ENCODE data around the gene LDLRAD3.
A peak's percentile ranks its signal among the peaks of the same experiment; 100 is the strongest.

LDLRAD3 gene

GRCh38 chr11:36258730-36259360, 315.0 kb downstream of the LDLRAD3 start:
- Histone ChIP-seq H3K27me3 (ENCODE audit: low read depth) (peaks cover 4% of the 10 kb centered on the region; the same call in 1 of the 2 replicates), H3K4me1 (no peaks in the 10 kb centered on the region), H3K4me3 (no peak overlapping the region), H3K9me3 (no peaks in the 10 kb centered on the region), H3K36me3 (replicated peaks) (no peaks in the 10 kb centered on the region)
- in situ Hi-C loops (cut with MboI; ENCODE audit: low sequenced_read_pairs) = no loop called here
- peak; percentile 59 to 80 for DNase-seq (ENCODE audit: low spot score in 2 of 2)

DNA sequence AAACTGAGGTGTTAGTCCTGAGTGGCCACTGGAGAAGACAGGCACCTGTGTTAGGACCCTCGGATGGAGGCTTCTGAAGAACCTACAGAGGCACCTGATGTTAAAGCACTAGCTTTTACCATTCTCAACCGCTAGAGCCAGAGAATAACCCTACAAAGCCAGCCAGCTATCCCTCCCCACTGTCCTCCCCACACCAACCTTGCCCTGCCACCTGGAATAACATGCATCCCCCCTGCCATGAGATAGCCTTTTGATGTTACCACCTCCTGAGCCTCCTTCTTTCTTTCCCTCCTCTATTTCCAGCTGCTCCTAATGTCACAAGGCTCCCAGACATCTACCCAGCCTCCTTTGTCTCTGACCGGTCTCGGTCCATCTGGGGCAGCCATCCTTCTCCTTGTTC, 317.2 kb downstream of the LDLRAD3 start:
- Histone ChIP-seq H3K9me3 (no peaks in the 10 kb centered on the region), H3K4me3 (no peak overlapping the region), H3K36me3 (replicated peaks) (no peaks in the 10 kb centered on the region), H3K4me1 (no peaks in the 10 kb centered on the region), H3K27me3 (ENCODE audit: low read depth) (peaks cover 4% of the 10 kb centered on the region; the same call in 1 of the 2 replicates)
- DNase-seq (ENCODE audit: low spot score in 2 of 2) = no peak
- in situ Hi-C loops (cut with MboI; ENCODE audit: low sequenced_read_pairs) = loop anchor here (5.0 kb wide), 1 partner anchor 649 kb away; no protein-coding TSS in a partner anchor

GRCh38 chr11:36264011-36264972, 320.4 kb downstream of the LDLRAD3 start:
- DNase-seq (ENCODE audit: low spot score in 2 of 2) = no peak
- H3K4me3 ChIP-seq = no peak overlapping the region
- no peaks in the 10 kb centered on the region for H3K36me3 ChIP-seq (replicated peaks)
- H3K9me3 ChIP-seq = no peaks in the 10 kb centered on the region
- H3K27me3 ChIP-seq (ENCODE audit: low read depth) = peaks cover 7% of the 10 kb centered on the region
- H3K4me1 ChIP-seq = no peaks in the 10 kb centered on the region
- in situ Hi-C loops (cut with MboI; ENCODE audit: low sequenced_read_pairs) = loop anchor here (5.0 kb wide), 1 partner anchor 652 kb away; no protein-coding TSS in a partner anchor

DNA sequence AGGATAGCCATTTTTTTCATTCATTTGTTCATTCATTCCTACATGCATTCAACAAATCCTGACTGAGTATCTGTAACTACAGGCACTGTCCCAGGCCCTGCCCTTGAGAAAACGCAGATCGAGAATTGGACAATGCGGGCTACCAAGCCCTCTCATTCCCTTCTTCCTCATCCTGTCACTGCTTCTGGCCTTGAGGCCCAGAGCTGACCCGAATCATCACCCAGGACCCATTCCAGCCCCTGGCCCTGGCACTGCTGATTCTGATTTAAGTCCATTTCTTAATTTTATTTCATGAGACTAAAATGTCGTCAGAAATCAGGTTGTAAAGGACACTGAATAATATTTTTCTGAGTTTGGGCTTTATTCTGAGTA, 321.1 kb downstream of the LDLRAD3 start:
- H3K4me3 ChIP-seq = no peak overlapping the region
- no peaks in the 10 kb centered on the region for H3K4me1 ChIP-seq
- H3K36me3 ChIP-seq (replicated peaks) = no peaks in the 10 kb centered on the region
- H3K9me3 ChIP-seq = no peaks in the 10 kb centered on the region
- in situ Hi-C loops (cut with MboI; ENCODE audit: low sequenced_read_pairs) = loop anchor here (5.0 kb wide), 1 partner anchor 653 kb away; no protein-coding TSS in a partner anchor
- DNase-seq (ENCODE audit: low spot score in 2 of 2) = no peak
- H3K27me3 ChIP-seq (ENCODE audit: low read depth) = peaks cover 7% of the 10 kb centered on the region

GRCh38 chr11:36265793-36266628, 322.1 kb downstream of the LDLRAD3 start:
- in situ Hi-C loops (cut with MboI; ENCODE audit: low sequenced_read_pairs) = no loop called here
- H3K4me3 ChIP-seq = no peak overlapping the region
- DNase-seq (ENCODE audit: low spot score in 2 of 2) = peak; percentile 42 to 75
- H3K27me3 ChIP-seq (ENCODE audit: low read depth) = peaks cover 6% of the 10 kb centered on the region
- no peaks in the 10 kb centered on the region for H3K36me3 ChIP-seq (replicated peaks)
- H3K9me3 ChIP-seq = no peaks in the 10 kb centered on the region
- no peaks in the 10 kb centered on the region for H3K4me1 ChIP-seq

DNA sequence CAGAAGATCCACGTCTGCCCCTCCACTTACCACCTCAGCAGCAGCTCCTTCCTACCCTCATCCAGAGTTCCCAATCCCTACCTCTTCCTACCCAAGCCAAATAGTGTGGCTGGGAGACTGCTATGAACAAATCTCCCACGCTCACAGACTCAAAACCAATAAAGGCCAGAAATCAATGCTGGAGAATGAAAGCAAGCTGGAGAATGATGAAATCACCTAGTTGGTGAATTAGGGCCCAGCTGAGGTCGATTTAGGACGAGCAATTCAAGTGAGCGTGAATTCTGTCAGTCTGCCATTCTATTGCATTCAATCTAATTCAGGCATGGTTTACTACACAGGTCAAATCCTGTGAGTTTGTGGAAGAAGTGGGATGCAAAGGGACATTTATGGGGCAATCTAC, 322.9 kb downstream of the LDLRAD3 start:
- in situ Hi-C loops (cut with MboI; ENCODE audit: low sequenced_read_pairs) = no loop called here
- DNase-seq (ENCODE audit: low spot score in 2 of 2) = no peak
- Histone ChIP-seq H3K36me3 (replicated peaks) (no peaks in the 10 kb centered on the region), H3K9me3 (no peaks in the 10 kb centered on the region), H3K27me3 (ENCODE audit: low read depth) (peaks cover 4% of the 10 kb centered on the region; the same call in 1 of the 2 replicates), H3K4me1 (no peaks in the 10 kb centered on the region), H3K4me3 (no peak overlapping the region)

- in situ Hi-C loops (cut with MboI; ENCODE audit: low sequenced_read_pairs) = no loop called here
- H3K9me3 ChIP-seq = no peaks in the 10 kb centered on the region
Measured at GRCh38 chr11:36268337-36268985, 324.6 kb downstream of the LDLRAD3 start.

DNA sequence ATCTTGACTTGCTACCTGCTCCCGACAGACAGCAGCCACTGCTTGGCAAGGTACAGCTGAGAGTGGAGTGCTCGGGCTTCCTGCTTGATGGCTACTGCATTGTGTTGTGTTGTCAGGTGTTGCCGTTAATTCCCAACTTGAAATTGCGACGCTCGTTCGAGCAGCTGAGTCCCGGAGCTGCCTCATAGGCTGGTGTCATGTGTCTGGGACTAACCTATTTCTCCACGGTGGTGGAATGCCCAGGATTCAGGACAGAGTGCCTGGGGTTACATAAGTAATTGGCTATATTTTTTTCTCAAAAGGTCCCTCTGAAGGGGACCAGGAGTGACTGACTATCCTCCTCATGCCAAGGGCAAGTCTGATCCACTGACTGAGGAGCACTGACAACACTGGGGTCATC, 326.8 kb downstream of the LDLRAD3 start:
- H3K36me3 ChIP-seq (replicated peaks) = no peaks in the 10 kb centered on the region
- DNase-seq (ENCODE audit: low spot score in 2 of 2) = no peak
- in situ Hi-C loops (cut with MboI; ENCODE audit: low sequenced_read_pairs) = no loop called here
- no peaks in the 10 kb centered on the region for H3K4me1 ChIP-seq
- peaks cover 4% of the 10 kb centered on the region; the same call in 1 of the 2 replicates for H3K27me3 ChIP-seq (ENCODE audit: low read depth)
- H3K4me3 ChIP-seq = no peak overlapping the region
- H3K9me3 ChIP-seq = no peaks in the 10 kb centered on the region

More at GRCh38 chr11:36268337-36268985, 324.6 kb downstream of the LDLRAD3 start:
- Histone ChIP-seq H3K36me3 (replicated peaks) (no peaks in the 10 kb centered on the region), H3K4me3 (no peak overlapping the region), H3K4me1 (no peaks in the 10 kb centered on the region), H3K27me3 (ENCODE audit: low read depth) (peaks cover 4% of the 10 kb centered on the region; the same call in 1 of the 2 replicates)
- DNase-seq (ENCODE audit: low spot score in 2 of 2) = no peak

DNA sequence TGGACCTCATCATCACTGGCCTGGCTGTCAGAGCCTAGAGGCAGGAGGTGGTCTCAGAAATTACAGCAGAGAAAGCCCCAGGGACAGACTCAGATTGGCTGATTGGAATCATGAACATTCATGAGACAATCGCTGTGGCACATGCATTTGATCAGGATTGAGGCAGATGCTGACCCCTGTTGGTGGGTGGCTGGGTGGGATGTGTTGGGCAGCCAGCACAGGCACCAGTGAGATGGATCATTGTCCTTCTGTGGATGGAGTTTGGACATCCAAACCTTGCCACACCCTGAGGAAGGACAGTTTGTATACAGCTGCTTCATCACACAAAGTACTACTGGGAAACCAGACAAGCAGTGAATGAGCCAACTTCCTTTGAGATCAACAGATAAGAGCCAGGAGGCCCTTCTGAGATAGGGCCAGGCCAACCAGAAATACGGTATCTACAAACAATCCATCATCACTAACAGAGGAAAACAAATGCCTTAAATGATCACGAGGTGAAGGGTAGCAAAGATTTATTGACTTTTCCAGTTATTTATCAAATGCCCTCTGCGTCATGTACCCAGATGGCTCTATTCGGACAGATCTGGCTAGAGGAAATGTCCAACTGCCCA, 328.0 kb downstream of the LDLRAD3 start:
- H3K4me3 ChIP-seq = no peak overlapping the region
- H3K27me3 ChIP-seq (ENCODE audit: low read depth) = peaks cover 4% of the 10 kb centered on the region; the same call in 1 of the 2 replicates
- in situ Hi-C loops (cut with MboI; ENCODE audit: low sequenced_read_pairs) = no loop called here
- H3K9me3 ChIP-seq = no peaks in the 10 kb centered on the region
- no peak for DNase-seq (ENCODE audit: low spot score in 2 of 2)
- H3K36me3 ChIP-seq (replicated peaks) = no peaks in the 10 kb centered on the region
- H3K4me1 ChIP-seq = no peaks in the 10 kb centered on the region

DNA sequence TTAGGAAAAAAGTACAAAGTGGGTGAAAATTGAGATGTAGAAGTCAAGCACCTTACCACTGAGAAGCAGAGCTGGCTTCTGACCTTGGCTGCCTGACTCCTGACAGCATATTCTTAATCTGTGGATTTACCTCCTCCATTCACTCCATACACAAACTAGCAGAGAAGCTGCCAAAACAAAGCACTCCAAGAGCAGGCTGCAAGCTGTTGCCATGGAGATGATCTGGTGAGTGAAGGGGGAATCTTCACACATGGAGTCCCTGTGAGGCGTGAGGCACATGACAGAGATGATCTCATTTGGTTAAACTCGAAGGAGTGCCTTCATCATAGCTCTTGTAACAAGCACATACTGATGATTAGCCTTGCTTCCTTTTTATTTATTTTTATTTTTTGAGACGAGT, 329.2 kb downstream of the LDLRAD3 start:
- Histone ChIP-seq H3K4me3 (no peak overlapping the region), H3K9me3 (no peaks in the 10 kb centered on the region), H3K4me1 (no peaks in the 10 kb centered on the region), H3K27me3 (ENCODE audit: low read depth) (peaks cover 4% of the 10 kb centered on the region; the same call in 1 of the 2 replicates), H3K36me3 (replicated peaks) (no peaks in the 10 kb centered on the region)
- in situ Hi-C loops (cut with MboI; ENCODE audit: low sequenced_read_pairs) = no loop called here
- DNase-seq (ENCODE audit: low spot score in 2 of 2) = no peak

- no peak for DNase-seq (ENCODE audit: low spot score in 2 of 2)
- Histone ChIP-seq H3K4me3 (no peak overlapping the region), H3K27me3 (ENCODE audit: low read depth) (no peaks in the 10 kb centered on the region), H3K36me3 (replicated peaks) (no peaks in the 10 kb centered on the region), H3K4me1 (no peaks in the 10 kb centered on the region), H3K9me3 (no peaks in the 10 kb centered on the region)
- in situ Hi-C loops (cut with MboI; ENCODE audit: low sequenced_read_pairs) = no loop called here
Measured at GRCh38 chr11:36274414-36274813, 330.6 kb downstream of the LDLRAD3 start.

DNA sequence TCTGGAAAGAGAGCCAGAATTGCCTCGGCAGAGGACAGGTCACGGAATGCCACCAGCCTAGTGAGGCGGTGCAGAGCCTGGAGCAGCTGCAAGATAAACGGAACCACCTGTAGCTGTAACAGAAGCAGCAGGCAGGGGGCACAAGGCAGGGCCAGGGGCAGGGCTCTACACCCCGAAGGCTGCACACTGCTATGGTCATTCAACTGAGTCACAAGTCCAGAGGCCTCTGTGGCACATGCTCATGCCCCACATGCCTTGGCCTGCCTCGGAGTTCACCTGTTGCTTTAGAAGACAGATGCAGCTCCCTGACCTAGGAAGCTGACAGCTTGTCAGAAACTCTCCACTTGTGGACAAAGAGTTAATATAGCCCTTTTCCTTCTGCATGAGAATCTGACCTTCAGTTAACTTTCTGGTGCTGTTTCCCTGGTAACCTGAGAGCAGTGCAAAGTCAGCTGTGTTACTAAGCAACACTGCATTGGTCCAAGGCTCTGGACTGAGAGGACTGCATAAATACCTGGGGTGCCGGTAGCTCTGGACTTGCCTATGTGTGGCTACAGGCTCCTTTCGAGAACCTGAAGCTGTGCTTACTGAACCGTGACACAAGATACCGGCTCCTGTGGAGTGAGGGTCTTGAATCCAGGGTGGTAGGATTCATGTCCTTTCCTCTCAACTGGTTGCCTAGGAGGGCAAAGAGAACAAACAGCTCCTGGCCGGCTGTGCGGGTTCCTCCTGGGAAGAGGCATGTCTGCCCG, 334.8 kb downstream of the LDLRAD3 start:
- in situ Hi-C loops (cut with MboI; ENCODE audit: low sequenced_read_pairs) = no loop called here
- H3K9me3 ChIP-seq = no peaks in the 10 kb centered on the region
- H3K27me3 ChIP-seq (ENCODE audit: low read depth) = no peaks in the 10 kb centered on the region
- H3K4me1 ChIP-seq = no peaks in the 10 kb centered on the region
- no peaks in the 10 kb centered on the region for H3K36me3 ChIP-seq (replicated peaks)
- DNase-seq (ENCODE audit: low spot score in 2 of 2) = no peak
- no peak overlapping the region for H3K4me3 ChIP-seq
